CD4-positive, alpha-beta T cell treated with Interleukin-6 for 4 hours (primary cell): ENCODE measurements around the gene TFR2.

Experiments
- DNase-seq: peaks from one replicate; pipeline ENCODE4 v3.0.0-alpha.2; 2020; ENCODE audit warnings: mixed read lengths

The TFR2 gene

GRCh38 chr7:100572281-100572948 is 68.9 kb downstream of the TFR2 start:
- no peak for DNase-seq

GRCh38 chr7:100571829-100572116 is 69.6 kb downstream of the TFR2 start:
- no peak for DNase-seq

GRCh38 chr7:100570954-100571828 is 70.2 kb downstream of the TFR2 start:
- DNase-seq: no peak
